Endothelial cell of umbilical vein (primary cell): ENCODE data around the gene SEMA4C.

ENCODE experiments used
- POLR2A ChIP-seq: IDR thresholded peaks from 2 replicates; pipeline ENCODE4 v1.6.1; 2012; ENCODE audit warnings: low read depth, mild to moderate bottlenecking, control low read depth, low read length
- POLR2AphosphoS5 ChIP-seq: IDR thresholded peaks from 2 replicates; pipeline ENCODE4 v1.6.1; 2012; ENCODE audit warnings: low read depth, mild to moderate bottlenecking, control low read depth, low read length, moderate library complexity; ENCODE audit not compliant: insufficient read depth
- TF ChIP-seq, protein P1 (sequence below), 2 donors: IDR thresholded peaks; 1 replicate in 1 of 2; 2 replicates in 1 of 2; pipeline ENCODE4 v1.5.1; 2011; ENCODE audit warnings: low read length in 2 of 2, mild to moderate bottlenecking in 2 of 2, moderate library complexity in 2 of 2, control low read depth in 1 of 2, inconsistent platforms in 1 of 2, low read depth in 1 of 2; ENCODE audit not compliant: insufficient read depth in 1 of 2; ENCODE audit errors: extremely low read depth in 1 of 2

DNA sequence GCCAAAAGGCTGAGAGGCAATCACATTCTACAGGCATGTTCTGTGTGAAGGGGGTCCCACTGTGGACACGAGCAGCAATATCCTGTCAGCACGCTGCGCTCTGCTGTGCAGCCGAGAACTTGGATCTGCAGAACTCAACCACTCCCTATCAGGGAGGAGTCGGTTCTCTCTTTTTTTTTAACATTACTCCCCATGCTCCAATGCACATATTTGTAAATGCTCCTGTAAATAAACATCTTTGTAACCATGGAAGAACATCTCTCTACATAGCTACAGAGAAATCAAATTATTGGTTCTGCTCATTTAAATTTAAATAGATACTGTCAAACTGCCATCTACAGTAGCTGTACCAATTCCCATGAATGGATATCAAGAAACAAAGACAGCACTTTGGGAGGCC lies 23.1 kb downstream of the SEMA4C start:
- TF ChIP-seq POLR2AphosphoS5, result no peak
- TF ChIP-seq, protein P1, sequence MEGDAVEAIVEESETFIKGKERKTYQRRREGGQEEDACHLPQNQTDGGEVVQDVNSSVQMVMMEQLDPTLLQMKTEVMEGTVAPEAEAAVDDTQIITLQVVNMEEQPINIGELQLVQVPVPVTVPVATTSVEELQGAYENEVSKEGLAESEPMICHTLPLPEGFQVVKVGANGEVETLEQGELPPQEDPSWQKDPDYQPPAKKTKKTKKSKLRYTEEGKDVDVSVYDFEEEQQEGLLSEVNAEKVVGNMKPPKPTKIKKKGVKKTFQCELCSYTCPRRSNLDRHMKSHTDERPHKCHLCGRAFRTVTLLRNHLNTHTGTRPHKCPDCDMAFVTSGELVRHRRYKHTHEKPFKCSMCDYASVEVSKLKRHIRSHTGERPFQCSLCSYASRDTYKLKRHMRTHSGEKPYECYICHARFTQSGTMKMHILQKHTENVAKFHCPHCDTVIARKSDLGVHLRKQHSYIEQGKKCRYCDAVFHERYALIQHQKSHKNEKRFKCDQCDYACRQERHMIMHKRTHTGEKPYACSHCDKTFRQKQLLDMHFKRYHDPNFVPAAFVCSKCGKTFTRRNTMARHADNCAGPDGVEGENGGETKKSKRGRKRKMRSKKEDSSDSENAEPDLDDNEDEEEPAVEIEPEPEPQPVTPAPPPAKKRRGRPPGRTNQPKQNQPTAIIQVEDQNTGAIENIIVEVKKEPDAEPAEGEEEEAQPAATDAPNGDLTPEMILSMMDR (IDR thresholded peaks at IDR 0.05; ENCODE audit: extremely low read depth in 1 of 2, insufficient read depth in 1 of 2, low read depth in 1 of 2, low read length in 2 of 2), result no peak
- TF ChIP-seq POLR2A, result no peak
